GM19438 (cell line): ENCODE results near the gene GUCY1A2.
"Not testable (repeated sequence)": the region's sequence is repeated elsewhere in the genome, so short reads cannot be mapped to it uniquely, and the experiment has no call there.

Experiments
- ATAC-seq: cut with Tn5 transposase; IDR thresholded peaks from one replicate; pipeline ENCODE4 v1.9.1; 2021; ENCODE audit warnings: low read depth; ENCODE audit not compliant: unreplicated experiment

The GUCY1A2 gene

DNA sequence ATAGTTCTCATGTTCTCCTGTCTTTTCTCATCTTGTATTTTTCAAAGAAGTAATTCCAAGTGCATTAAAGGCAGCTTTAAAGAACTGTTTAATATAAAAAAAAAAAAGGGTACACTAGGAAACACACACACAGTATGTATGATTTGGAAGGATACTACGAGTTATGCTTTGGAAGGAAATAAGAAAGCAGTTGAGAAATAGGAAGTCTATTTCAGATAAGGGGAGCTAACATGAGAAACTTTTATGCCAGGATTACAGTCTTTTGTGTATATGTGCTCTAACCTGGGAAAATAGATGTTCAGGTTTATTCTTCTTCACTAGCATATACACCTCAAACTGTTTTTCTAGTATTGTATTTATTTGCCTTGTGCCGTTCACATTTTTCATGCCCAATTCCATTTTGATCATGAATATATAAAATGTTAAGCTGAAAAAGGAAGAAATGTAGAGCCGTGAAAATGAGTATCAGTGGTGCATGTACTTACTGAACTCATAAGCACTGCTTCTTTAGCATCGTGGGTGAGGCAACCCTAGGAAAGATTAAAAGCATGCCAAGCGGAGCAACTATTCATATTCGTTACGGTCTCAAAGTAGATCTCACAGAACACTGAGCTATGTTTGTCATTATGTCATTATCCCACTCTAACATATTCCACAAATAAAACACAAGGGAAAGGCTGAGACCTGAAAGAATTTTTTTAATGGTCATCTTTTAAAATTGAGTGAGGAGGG is 59.6 kb downstream of the GUCY1A2 start:
- ATAC-seq = no peak

DNA sequence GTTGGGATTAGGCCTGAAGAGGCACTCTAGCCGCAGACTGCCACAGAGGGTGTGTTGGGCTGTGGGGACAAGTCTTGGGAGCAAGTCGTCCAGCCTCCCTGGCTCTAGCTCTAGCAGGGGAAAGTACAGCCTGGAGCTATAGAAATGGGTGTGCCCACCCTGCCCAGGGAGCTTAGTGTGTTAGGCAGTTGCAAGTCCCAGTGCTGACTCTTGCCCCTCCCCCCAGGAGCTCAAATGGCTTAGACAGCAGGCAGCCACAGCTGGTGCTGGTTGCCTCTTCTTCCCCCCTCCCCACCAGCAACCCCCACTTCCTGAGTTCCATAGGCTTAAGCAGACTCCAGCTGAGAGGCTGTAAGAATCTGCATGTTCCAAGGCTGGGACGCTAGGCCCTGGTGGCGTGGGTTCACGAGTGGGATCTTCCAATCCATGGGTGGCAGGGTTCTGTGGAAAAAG is 61.2 kb downstream of the GUCY1A2 start:
- no peak for ATAC-seq

DNA sequence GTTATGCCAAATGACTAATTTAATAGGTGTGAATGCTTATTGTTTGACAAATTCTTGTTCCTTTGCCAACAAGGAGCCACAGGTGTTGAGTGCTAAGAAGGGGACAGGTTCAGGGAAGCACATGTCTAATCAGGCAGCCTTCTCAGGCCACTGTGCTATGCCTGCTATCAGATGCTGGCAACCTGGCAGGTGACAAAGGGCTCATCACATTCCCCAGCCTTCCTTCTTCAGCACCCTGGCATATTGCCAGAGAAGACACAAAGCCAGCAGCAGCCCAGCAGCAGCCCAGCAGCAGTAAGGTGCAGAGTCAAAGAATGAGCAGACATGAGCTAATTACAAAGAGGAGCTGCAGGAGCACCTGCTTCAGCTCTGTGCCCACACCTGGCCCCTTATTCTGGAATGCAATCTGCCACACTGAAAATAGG is 68.2 kb downstream of the GUCY1A2 start:
- no peak for ATAC-seq

DNA sequence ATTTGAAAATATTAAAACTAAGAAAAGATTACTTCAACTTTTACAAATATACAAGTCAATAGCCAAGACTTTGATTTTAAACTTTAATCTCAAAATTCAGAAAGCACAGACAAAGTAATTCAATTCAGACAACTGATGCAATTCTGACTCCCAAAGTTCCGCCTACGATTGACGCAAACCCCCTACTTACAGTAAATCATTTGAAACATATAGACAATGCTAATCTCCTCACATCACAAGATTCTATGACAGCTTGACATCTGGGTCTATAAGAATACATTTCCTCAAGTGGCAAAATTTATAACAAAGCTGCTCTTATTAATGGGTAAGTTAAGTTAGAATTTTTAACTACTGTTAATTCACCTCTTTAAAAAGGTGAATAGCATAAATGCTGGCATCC is 75.2 kb downstream of the GUCY1A2 start:
- no peak for ATAC-seq

DNA sequence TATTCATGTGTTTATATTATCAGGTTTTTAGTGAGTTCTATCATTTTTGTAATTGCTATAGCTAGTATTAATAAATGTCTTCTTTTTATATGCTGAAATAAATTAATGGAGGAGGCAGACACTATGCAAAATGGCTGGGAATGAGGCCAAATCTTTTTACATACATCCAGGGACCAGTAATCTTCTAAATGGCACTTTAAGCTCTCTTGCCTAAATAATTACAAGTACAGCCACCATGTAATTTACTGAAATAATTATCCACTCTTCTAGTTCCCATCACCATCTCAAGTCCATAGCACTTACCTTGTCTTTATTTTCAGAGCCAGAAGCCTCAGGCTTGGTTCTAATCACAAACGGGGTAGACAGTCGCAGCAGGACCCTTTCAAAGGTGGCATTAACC is 79.1 kb downstream of the GUCY1A2 start:
- ATAC-seq = no peak

DNA sequence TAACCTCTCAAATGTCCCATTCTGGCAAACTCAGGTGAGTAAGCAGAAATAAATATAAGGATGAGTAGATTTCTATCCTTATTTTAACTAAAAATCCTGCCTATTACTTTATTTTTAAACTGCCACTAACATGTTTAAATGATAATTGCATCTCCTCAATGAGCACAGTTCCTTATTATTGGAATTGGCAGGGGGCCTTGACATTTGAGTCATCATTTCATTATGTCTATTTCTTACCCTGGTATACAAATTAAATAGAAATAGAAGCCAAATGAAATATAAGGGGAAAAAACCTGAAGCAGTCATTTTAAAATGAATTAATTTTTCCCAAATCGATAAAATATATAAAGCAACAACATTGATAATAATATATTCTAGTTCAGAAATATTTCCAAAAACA is 81.2 kb downstream of the GUCY1A2 start:
- no peak for ATAC-seq

DNA sequence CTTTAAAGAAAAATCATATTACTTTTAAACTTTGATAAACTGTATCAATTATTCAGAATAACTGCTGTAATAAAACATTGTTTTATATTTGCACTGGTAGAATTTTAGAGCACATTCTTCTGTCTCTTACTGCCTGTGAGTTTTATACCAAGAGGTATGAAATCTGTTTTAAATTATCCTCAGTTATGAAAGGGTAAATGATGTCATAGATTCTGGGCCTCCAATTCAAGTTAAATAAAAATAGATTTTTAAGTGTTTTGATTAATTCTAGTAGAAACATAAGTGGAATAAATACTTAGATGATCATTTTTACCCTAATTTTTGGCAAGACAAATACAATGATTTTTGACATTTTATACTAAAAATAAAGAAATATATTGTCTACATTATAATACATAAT is 93.0 kb downstream of the GUCY1A2 start:
- ATAC-seq = no peak

DNA sequence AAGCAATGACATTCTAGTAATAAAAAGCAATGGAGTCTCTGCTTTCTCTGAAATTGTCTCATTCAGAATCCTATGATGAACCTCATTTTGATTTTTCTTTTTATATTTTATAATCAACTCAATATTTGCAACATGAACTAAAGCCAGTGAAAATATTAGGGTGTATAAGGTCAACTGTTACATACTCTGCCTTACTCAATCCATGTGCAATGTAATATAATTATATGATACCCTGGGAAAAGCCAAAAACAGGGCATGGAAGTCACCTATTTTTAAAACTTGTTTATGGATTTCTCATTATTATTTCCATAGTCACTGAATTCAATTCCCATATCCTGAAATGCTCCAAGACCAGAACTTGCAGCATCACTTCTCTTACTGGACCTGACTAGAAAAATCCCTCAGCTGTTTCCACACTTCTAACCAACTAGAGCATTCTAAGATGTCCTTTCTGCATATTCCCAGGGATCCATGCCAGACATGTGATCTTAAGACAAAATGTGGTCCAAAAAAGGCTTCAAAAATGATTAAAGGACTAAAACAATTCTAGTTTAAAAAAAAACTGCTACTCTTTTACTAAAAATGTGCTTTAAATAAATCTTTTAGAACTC is 97.3 kb downstream of the GUCY1A2 start:
- ATAC-seq = no peak

DNA sequence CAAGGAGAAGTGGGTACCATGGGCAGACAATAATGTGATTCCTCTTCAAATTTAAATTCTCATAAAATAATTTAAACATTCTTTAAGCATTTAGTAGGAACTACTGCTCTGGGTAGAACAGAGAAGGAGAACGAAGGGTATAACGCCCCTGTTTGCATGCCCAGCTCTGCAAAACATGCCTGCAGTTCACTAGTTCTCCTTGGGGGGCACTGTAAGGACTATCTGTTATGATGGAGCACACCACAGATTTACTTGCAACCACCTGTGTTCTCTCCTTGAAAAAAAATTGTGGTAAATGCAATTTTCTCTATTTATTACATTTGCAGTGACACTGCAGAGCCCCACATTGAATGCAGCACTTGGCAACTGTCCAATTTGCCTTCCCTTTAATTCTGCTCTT is 100.3 kb downstream of the GUCY1A2 start:
- no peak for ATAC-seq

DNA sequence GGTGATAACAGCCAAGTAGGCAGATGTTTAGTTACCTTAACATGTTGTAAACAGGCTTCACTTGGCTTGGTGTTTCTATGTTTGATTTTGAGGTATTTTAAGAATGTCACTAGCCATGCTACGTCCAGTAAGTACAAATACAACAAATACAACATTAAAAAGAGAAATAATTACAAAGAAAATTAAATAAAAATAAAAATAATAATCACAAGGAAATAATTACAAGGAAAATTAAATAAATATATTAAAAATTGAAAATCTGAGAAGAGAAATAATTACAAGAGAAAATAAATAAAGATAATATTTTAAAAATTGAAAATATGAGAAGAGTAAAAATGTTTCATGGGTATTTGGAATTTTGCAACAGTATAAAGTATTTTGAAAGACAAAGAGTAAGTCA is 103.9 kb downstream of the GUCY1A2 start:
- ATAC-seq = no peak

DNA sequence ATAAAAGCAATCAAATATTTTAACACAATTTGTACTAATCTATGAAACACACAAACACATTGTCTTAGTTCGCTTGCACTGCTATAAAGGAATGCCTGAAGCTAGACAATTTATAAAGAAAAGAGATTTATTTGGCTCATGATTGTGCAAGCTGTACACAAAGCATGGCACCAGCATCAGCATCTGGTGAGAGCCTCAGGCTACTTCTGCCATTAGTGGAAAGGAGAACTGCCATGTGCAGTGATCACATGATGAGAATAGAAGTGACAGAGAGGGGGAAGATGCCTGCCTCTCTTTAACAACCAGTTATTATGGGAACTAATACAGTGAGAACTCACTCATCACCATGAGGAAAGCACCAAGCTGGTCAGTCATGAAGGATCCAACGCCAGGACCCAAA is 105.1 kb downstream of the GUCY1A2 start:
- ATAC-seq = no peak

DNA sequence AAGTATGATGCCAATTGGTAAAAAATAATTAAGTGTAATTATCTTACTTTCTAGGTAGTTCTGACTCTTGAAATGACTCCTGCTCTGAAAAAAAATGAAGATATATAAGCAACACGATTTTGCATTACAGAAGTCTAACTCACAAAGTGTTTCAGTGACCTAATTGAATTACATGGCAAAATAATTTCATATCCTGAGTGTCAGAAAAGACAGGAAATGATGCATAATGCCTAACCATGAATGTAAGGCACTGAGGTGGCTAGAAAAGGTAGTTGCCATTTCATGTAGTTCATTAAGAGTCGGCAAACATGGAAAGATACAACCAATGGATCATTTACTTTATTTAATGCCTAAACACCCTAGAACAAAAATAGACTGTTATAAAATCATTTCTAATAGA is 113.5 kb downstream of the GUCY1A2 start:
- ATAC-seq = no peak

DNA sequence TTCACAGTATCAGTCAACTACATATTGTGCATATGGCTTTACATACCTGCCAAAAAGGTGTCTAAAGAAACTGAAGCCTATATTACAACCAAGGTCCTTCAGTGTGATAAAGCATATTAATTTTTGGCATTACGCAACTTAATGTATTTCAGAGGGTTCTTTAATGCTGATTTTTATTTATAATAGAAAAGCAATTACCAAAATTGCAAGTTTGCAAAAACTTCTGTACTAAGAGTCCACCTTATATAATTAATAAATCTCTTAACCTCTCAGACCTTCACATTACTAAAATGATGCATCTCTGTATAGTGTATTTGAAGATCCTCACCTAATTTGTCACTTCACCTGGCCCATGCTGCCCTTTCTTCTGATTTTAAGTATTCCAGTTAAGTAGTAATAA is 128.6 kb downstream of the GUCY1A2 start:
- ATAC-seq = no peak

DNA sequence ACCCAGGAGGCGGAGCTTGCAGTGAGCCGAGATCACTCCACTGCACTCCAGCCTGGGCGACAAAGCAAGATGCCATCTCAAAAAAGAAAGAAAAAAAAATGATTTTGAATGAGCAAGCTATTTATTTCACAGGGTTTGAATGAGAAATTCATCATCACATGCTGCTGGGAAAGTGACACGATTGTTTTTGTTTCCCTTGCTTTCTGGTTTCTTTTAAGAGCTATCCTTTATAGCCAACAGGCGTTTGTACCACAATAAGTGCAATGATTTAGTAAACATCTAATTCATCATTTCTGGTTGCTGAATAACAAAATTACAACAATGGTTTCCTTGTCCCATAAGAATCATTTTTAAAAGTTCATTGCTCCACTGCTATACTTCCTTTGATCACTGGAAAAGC is 129.9 kb downstream of the GUCY1A2 start:
- ATAC-seq = no peak

DNA sequence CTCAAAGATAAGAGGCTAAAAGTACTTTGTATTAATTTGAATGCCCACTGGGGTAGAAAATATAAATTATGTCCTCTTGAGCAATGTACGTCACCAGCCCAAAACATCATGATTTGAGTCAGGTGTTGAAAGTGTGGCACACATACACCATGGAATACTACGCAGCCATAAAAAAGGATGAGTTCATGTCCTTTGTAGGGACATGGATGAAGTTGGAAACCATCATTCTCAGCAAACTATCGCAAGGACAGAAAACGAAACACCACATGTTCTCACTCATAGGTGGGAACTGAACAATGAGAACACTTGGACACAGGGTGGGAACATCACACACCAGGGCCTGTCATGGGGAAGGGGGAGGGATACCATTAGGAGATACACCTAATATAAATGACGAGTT is 134.6 kb downstream of the GUCY1A2 start:
- ATAC-seq = not testable (repeated sequence)

DNA sequence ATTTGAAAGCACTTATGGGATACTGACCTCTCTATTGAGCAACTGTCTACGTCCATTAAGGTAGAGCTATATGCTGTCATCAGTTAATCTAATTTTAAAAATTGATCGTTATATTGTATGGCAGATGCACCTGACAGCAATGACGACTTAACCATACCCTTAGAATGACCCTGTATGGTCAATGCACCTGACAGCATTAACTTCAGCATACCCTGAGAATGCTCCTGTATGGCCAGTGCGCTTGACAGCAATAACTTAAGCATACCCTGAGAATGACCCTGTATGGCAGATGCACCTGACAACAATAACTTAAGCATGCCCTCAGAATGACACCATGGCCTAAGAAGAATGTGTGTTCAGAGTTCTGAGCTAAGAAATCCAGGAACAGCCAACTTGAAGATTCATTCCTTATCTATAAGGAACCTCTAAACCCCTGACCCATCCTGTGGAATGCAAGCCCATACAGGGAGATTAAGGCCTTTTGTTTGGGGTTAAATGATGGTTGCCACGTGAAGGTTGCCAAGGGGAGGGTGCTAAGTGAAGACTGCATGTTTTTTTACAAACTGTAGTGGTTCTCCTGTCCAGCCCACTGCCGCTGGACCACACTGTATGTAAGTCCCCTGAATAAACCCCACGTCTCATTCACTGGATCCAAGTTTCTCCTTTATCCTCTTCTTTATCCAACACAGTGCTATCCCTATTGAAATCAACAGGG is 138.3 kb downstream of the GUCY1A2 start:
- no peak for ATAC-seq

DNA sequence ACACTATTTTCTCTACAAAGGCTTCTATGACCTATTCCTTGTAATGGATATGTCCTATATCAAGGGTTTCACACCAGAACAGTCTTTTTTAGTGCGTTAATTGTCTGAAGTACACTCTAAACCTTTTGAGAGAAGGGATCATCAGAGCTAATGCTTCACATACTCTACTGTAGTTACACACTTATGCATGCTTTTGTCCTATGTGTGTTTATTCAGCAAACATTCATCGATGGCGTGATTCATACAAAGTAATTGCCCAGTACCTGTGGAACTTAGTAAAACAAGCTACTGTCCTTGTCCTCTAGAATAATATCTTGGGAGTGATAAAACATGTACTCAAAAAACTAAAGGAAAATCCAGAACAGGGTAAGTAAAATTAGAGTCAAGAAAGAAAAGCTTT is 139.2 kb downstream of the GUCY1A2 start:
- ATAC-seq = no peak

DNA sequence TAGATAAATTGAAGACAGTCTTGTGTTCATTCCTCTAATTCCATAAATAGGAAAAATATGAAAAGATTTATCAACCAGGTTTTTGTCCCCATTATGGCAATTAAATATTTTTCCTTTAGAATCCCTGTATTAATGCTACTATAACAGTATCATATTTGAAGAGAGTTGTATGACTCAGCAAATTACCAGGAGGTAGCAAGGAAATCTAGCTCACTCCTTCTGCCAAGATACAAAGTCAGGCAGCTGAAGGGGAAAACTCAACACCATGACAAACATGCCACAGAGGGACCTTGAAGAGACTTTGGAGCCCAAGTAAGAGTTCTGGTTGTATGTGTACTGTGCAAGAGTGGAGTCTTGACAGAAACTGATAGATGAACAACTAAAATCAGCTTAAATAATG is 143.3 kb downstream of the GUCY1A2 start:
- ATAC-seq = no peak

DNA sequence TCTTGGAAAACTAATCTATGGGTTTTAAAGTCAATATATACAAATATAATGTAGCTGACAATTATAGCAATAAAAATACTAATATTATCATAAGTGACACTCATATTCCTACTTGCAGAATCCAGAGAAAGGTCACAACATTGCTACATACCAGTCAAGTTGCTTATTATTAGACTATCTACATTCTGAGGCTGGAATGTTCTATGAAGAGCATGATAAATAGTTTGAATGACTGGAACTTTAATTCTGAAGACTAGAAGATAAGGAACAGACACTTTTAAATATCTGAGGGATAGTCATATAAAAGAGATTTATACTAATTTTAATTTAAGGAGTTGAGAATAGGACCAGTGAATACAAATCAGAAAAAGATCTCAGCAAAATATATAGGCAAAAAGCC is 146.0 kb downstream of the GUCY1A2 start:
- ATAC-seq = no peak

DNA sequence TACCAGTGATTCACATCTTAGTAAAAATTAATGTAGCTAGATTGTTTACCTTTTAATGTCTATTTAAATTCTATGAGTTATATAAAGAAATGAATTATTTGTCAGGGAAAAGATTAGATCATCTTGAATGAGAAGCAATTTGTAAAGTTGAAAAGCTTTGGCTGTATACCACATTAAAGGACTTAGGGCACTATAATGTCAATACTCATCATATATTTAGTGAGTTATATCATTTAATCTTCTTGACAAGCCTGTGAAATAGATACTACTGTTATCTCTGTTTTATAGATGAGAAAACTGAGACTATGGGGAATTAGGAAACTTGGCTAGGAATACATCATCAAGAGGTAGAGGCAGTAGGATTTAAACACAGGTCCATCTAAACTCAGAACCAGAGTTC is 160.1 kb downstream of the GUCY1A2 start:
- no peak for ATAC-seq

DNA sequence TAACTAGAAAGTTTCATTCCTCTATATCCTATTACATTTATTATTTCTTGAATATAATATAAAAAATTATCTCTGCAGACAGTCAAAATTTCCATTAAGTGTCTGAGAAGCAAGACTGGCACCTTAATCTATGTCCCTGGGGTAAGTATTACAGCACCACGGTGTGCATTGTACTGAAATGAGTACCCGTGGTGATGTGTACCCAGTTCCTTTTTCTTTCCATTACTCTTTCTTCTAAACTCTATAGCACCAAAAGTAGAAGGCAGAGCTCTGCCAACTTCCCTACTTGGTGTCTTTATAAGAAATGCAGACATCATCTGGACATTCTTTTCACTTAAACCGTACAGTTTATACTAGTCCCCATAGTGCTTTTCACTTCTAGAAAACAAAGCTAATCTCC is 161.7 kb downstream of the GUCY1A2 start:
- ATAC-seq = no peak

DNA sequence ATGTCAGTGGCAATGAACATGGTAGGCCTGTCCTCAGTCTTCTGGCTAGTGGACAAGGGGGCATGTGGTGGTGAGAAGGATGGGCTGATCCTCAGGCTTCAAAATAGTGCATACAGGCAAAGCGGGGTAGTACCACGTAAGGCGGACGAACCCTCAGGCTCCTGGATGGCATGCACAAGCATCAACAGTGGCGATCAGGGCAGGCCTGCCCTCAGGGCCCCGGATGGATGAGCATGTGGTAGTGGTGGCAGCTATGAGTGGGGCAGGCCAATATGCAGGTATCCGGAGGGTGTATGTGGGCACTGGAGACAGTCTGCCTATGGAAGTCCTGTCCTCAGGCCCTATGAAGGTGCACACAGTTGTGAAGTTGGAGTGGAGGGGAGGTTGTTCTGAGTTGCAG is 163.8 kb downstream of the GUCY1A2 start:
- no peak for ATAC-seq
